Endothelial cell of umbilical vein (primary cell): ENCODE measurements around the gene ARGFX. TPM values are rescaled to one million over a fixed set of nuclear protein-coding genes. Genes with fewer than 3 reads are reported as not detected.
"Not testable (repeated sequence)": the region's sequence is repeated elsewhere in the genome, so short reads cannot be mapped to it uniquely, and the experiment has no call there.

Source experiments
- BruUV-seq: library from RNA; stranded (reverse); fragments of 400-500 nt; replicated peaks from 2 replicates; lab custom pipeline; 2021; lab: Mats Ljungman, UMichigan
- CTCF ChIA-PET: fragments of 300-600, 350-600 bp; sonication (Branson Sonifier 250); formaldehyde crosslinking; loops from one replicate; lab custom pipeline; 2021; ENCODE audit warnings: antibody characterized with exemption, inconsistent platforms; lab: Charles Lee
- POLR2A ChIA-PET: fragments of 300-600, 350-600 bp; sonication (Branson Sonifier 250); formaldehyde crosslinking; loops from one replicate; lab custom pipeline; 2021; ENCODE audit warnings: antibody characterized with exemption, inconsistent platforms; lab: Charles Lee
- DNase-seq: peaks from one replicate; pipeline ENCODE4 v3.0.0-alpha.2; 2011; ENCODE audit warnings: low read depth, low spot score
- FAIRE-seq: peaks from 2 replicates; lab custom pipeline; 2011; peaks lifted over from hg19 to GRCh38; lab: Jason Lieb, UNC
- H2AFZ ChIP-seq: 2 replicates; pipeline ENCODE4 v1.6.0; 2012; ENCODE audit warnings: low read depth, low read length, control low read depth, inconsistent platforms
- H3K27ac ChIP-seq: 2 replicates; pipeline ENCODE4 v1.5.1; 2011; ENCODE audit warnings: low read depth, mild to moderate bottlenecking, control low read depth, low read length, moderate library complexity; ENCODE audit not compliant: insufficient read depth
- H3K27me3 ChIP-seq, 2 experiments: 2 replicates each; pipeline versions ENCODE4 v1.6.0 to v1.6.1; 2011; ENCODE audit warnings: low read length in 2 of 2, mixed read lengths in 1 of 2; ENCODE audit not compliant: control insufficient read depth in 2 of 2, insufficient read depth in 2 of 2
- H3K36me3 ChIP-seq, 2 experiments: 2 replicates in 1 of 2; 3 replicates in 1 of 2; pipeline ENCODE4 v1.5.1; 2011; ENCODE audit warnings: low read length in 2 of 2, mild to moderate bottlenecking in 1 of 2, moderate library complexity in 1 of 2; ENCODE audit not compliant: control insufficient read depth in 2 of 2, insufficient read depth in 2 of 2; ENCODE audit errors: extremely low read depth in 1 of 2
- H3K4me1 ChIP-seq: 3 replicates; pipeline ENCODE4 v1.5.1; 2011; ENCODE audit warnings: mild to moderate bottlenecking, low read length; ENCODE audit not compliant: control insufficient read depth, insufficient read depth; ENCODE audit errors: extremely low read depth
- H3K4me2 ChIP-seq: 2 replicates; pipeline ENCODE4 v1.6.1; 2011; ENCODE audit warnings: low read length, control low read depth, mixed read lengths; ENCODE audit not compliant: insufficient read depth
- H3K4me3 ChIP-seq, 3 experiments: fragments of 200-600 bp in 1 of 3; sonication (generic), shearing (Covaris generic) in 1 of 3; replicated peaks in 1 of 3; 2 replicates each; pipeline ENCODE4 v1.5.1; 2011 to 2016; ENCODE audit warnings: control low read depth in 3 of 3, low read length in 3 of 3, mild to moderate bottlenecking in 2 of 3, inconsistent platforms in 1 of 3, low read depth in 1 of 3, moderate library complexity in 1 of 3; ENCODE audit not compliant: insufficient read depth in 1 of 3
- H3K79me2 ChIP-seq: 2 replicates; pipeline ENCODE4 v1.6.0; 2012; ENCODE audit warnings: low read length, inconsistent platforms; ENCODE audit not compliant: control insufficient read depth, insufficient read depth
- H3K9ac ChIP-seq: replicated peaks from 2 replicates; pipeline ENCODE3; 2011; ENCODE audit warnings: low read length, control low read depth; ENCODE audit not compliant: insufficient read depth; ENCODE audit errors: extremely low read depth
- H3K9me1 ChIP-seq: replicated peaks from 3 replicates; pipeline ENCODE4 v1.6.0; 2011; ENCODE audit warnings: mild to moderate bottlenecking, low read length; ENCODE audit not compliant: control insufficient read depth, insufficient read depth; ENCODE audit errors: extremely low read depth
- H3K9me3 ChIP-seq: replicated peaks from 2 replicates; pipeline ENCODE4 v1.5.1; 2012; ENCODE audit warnings: low read length, inconsistent platforms; ENCODE audit not compliant: control insufficient read depth, insufficient read depth
- H4K20me1 ChIP-seq: replicated peaks from 2 replicates; pipeline ENCODE3; 2011; ENCODE audit warnings: mild to moderate bottlenecking, low read length; ENCODE audit not compliant: control insufficient read depth, insufficient read depth; ENCODE audit errors: extremely low read depth
- EZH2 ChIP-seq: IDR thresholded peaks from 2 replicates; pipeline ENCODE4 v1.6.1; 2012; ENCODE audit warnings: borderline replicate concordance, low read depth, mild to moderate bottlenecking, moderate library complexity, low read length, inconsistent platforms; ENCODE audit not compliant: severe bottlenecking
- JUN ChIP-seq: IDR thresholded peaks from 2 replicates; pipeline ENCODE4 v1.6.1; 2011; ENCODE audit warnings: borderline replicate concordance, low read depth; ENCODE audit not compliant: insufficient read length, insufficient read depth
- dilution Hi-C: fragments of 300-500 bp; cut with MboI; formaldehyde crosslinking; loops from one replicate; pipeline ENCODE4 v1.15.0; 2019; ENCODE audit warnings: low sequenced_read_pairs; ENCODE audit not compliant: extremely low pct_ligation_motif_present
- intact Hi-C: fragments of 100-400 bp; cut with micrococcal nuclease; formaldehyde crosslinking; loops from one replicate; pipeline ENCODE4 v1.10.0; 2022
- polyA plus RNA-seq, 4 experiments: library from polyadenylated mRNA; depleted of rRNA in 3 of 4; stranded (reverse) in 3 of 4; unstranded in 1 of 4; fragments of >200 nt; gene quantifications; 2 replicates each; pipeline versions ENCODE4 v1.2.1 to v1.2.3, GENCODE V29; 2011 to 2012; ENCODE audit warnings: missing spikeins in 1 of 4
- total RNA-seq: library from RNA; stranded (reverse); gene quantifications from 2 replicates; pipeline ENCODE4 v1.2.3, GENCODE V29; 2021

The ARGFX gene
- total and polyA plus RNA-seq, 2 donors (not counting 3 experiments of a cell fraction or from before 2014, with no cell fraction given), result not detected

- H2AFZ ChIP-seq, result no peak within 1 kb of the TSS
- H3K9ac ChIP-seq, result no peak within 1 kb of the TSS
- intact Hi-C loops, result no loop called here
Observed at GRCh38 chr3:121592856-121593702, 25.3 kb downstream of the ARGFX start, which contains the start of gene FBXO40. FBXO40 (plus strand) TSS chr3:121593379; CDS start chr3:121620576, 27,197 bp downstream.

GRCh38 chr3:121593806-121594205 lies 26.1 kb downstream of the ARGFX start:
- CTCF ChIA-PET, FAIRE-seq, DNase-seq, H3K9me1 ChIP-seq, POLR2A ChIA-PET, H3K9ac ChIP-seq, H3K27ac ChIP-seq, H2AFZ ChIP-seq, H3K36me3 ChIP-seq, BruUV-seq, dilution Hi-C loops, H3K9me3 ChIP-seq, intact Hi-C loops, H4K20me1 ChIP-seq, H3K4me2 ChIP-seq, H3K79me2 ChIP-seq, H3K4me3 ChIP-seq, H3K4me1 ChIP-seq: not testable (repeated sequence)
- H3K27me3 ChIP-seq, result peaks cover 5 to 11% of the 10 kb centered on the region in 2 experiments

More at GRCh38 chr3:121592856-121593702, 25.3 kb downstream of the ARGFX start, which contains the start of gene FBXO40:
- Histone ChIP-seq H3K4me2 (no peak within 1 kb of the TSS), H3K4me3 (no peak within 1 kb of the TSS), H4K20me1 (no peaks in the 10 kb centered on the region), H3K27ac (no peak within 1 kb of the TSS), H3K9me1 (no peaks in the 10 kb centered on the region), H3K36me3 (no peaks in the 10 kb centered on the region), H3K79me2 (no peaks in the 10 kb centered on the region), H3K4me1 (no peaks in the 10 kb centered on the region), H3K9me3 (no peaks in the 10 kb centered on the region), H3K27me3 (peaks cover 5 to 11% of the 10 kb centered on the region in 2 experiments)
- TF ChIP-seq JUN (no peak), EZH2 (peak; percentile 22)
- no TSS peak for BruUV-seq
- ChIA-PET CTCF (no interaction called here), POLR2A (no interaction called here)
- FAIRE-seq (no peak), DNase-seq (no peak)
- dilution Hi-C loops, result no loop called here
